ENCODE data around the gene SEC11A. TPM values are rescaled to one million over a fixed set of nuclear protein-coding genes. Genes with fewer than 3 reads are reported as not detected.
"Not testable (repeated sequence)": the region's sequence is repeated elsewhere in the genome, so short reads cannot be mapped to it uniquely, and the experiment has no call there.

The SEC11A gene
- polyA plus RNA-seq (2013, experiment 1 of 2): 206 TPM
- polyA plus RNA-seq (2013, experiment 2 of 2): 212 TPM

- WGBS, 2 experiments (ENCODE audit: insufficient coverage in 2 of 2): 0% methylated on average over 41 to 49 of the region's 57 CpGs
- peak within 1 kb of the TSS; percentile 97 for H3K4me3 ChIP-seq (ENCODE audit: extremely low read depth, insufficient read depth, low read length, poor library complexity, severe bottlenecking)
- peaks cover 4% of the 10 kb centered on the region for H3K4me1 ChIP-seq (ENCODE audit: control insufficient read depth, insufficient read depth, low read length, poor library complexity, severe bottlenecking)
- no peaks in the 10 kb centered on the region for H3K9me3 ChIP-seq (ENCODE audit: control insufficient read depth, low read length)
- peaks cover 25% of the 10 kb centered on the region for H3K36me3 ChIP-seq (ENCODE audit: control insufficient read depth, insufficient read depth, low read length)
- peak within 1 kb of the TSS; percentile 82 for H3K27ac ChIP-seq (ENCODE audit: low read depth, low read length, severe bottlenecking)
Observed at GRCh38 chr15:84716036-84716732, at the start of gene SEC11A. SEC11A (minus strand) TSS chr15:84716139; CDS start chr15:84716075, 64 bp downstream.

GRCh38 chr15:84765675-84766074, 49.7 kb upstream of the SEC11A start:
- 100% methylated on average over 1 to 2 of the region's 4 CpGs for WGBS, 2 experiments (ENCODE audit: insufficient coverage in 2 of 2)

GRCh38 chr15:84764989-84765388, 49.0 kb upstream of the SEC11A start:
- Histone ChIP-seq H3K4me1 (ENCODE audit: control insufficient read depth, insufficient read depth, low read length, poor library complexity, severe bottlenecking) (no peaks in the 10 kb centered on the region), H3K36me3 (ENCODE audit: control insufficient read depth, insufficient read depth, low read length) (peaks cover 67% of the 10 kb centered on the region), H3K9me3 (ENCODE audit: control insufficient read depth, low read length) (no peaks in the 10 kb centered on the region), H3K27ac (ENCODE audit: low read depth, low read length, severe bottlenecking) (no peak overlapping the region), H3K4me3 (ENCODE audit: extremely low read depth, insufficient read depth, low read length, poor library complexity, severe bottlenecking) (no peak overlapping the region)
- WGBS, 2 experiments (ENCODE audit: insufficient coverage in 2 of 2): no CpG with 5 or more reads among the region's 1 CpG

More at GRCh38 chr15:84765675-84766074, 49.7 kb upstream of the SEC11A start:
- H3K36me3 ChIP-seq (ENCODE audit: control insufficient read depth, insufficient read depth, low read length): peaks cover 72% of the 10 kb centered on the region
- no peak overlapping the region for H3K27ac ChIP-seq (ENCODE audit: low read depth, low read length, severe bottlenecking)
- H3K9me3 ChIP-seq (ENCODE audit: control insufficient read depth, low read length): no peaks in the 10 kb centered on the region
- H3K4me1 ChIP-seq (ENCODE audit: control insufficient read depth, insufficient read depth, low read length, poor library complexity, severe bottlenecking): no peaks in the 10 kb centered on the region
- no peak overlapping the region for H3K4me3 ChIP-seq (ENCODE audit: extremely low read depth, insufficient read depth, low read length, poor library complexity, severe bottlenecking)

- H3K27ac ChIP-seq (ENCODE audit: low read depth, low read length, severe bottlenecking): no peak overlapping the region
- WGBS, 2 experiments (ENCODE audit: insufficient coverage in 2 of 2): 100% methylated on average over 3 of the region's 3 CpGs; no CpG with 5 or more reads in 1 of the 2 experiments
- peaks cover 64% of the 10 kb centered on the region for H3K36me3 ChIP-seq (ENCODE audit: control insufficient read depth, insufficient read depth, low read length)
- H3K9me3 ChIP-seq (ENCODE audit: control insufficient read depth, low read length): no peaks in the 10 kb centered on the region
- no peaks in the 10 kb centered on the region for H3K4me1 ChIP-seq (ENCODE audit: control insufficient read depth, insufficient read depth, low read length, poor library complexity, severe bottlenecking)
- H3K4me3 ChIP-seq (ENCODE audit: extremely low read depth, insufficient read depth, low read length, poor library complexity, severe bottlenecking): no peak overlapping the region
Observed at GRCh38 chr15:84764585-84764984, 48.6 kb upstream of the SEC11A start.

GRCh38 chr15:84762840-84763572, 47.1 kb upstream of the SEC11A start:
- Histone ChIP-seq H3K36me3 (ENCODE audit: control insufficient read depth, insufficient read depth, low read length) (peaks cover 48% of the 10 kb centered on the region), H3K9me3 (ENCODE audit: control insufficient read depth, low read length) (no peaks in the 10 kb centered on the region), H3K27ac (ENCODE audit: low read depth, low read length, severe bottlenecking) (no peak overlapping the region), H3K4me3 (ENCODE audit: extremely low read depth, insufficient read depth, low read length, poor library complexity, severe bottlenecking) (no peak overlapping the region), H3K4me1 (ENCODE audit: control insufficient read depth, insufficient read depth, low read length, poor library complexity, severe bottlenecking) (no peaks in the 10 kb centered on the region)
- 93 to 100% methylated on average over 1 to 2 of the region's 3 CpGs for WGBS, 2 experiments (ENCODE audit: insufficient coverage in 2 of 2)

GRCh38 chr15:84761607-84762131, 45.7 kb upstream of the SEC11A start:
- no peak overlapping the region for H3K4me3 ChIP-seq (ENCODE audit: extremely low read depth, insufficient read depth, low read length, poor library complexity, severe bottlenecking)
- H3K4me1 ChIP-seq (ENCODE audit: control insufficient read depth, insufficient read depth, low read length, poor library complexity, severe bottlenecking): no peaks in the 10 kb centered on the region
- no peak overlapping the region for H3K27ac ChIP-seq (ENCODE audit: low read depth, low read length, severe bottlenecking)
- 41 to 45% methylated on average over 2 of the region's 4 CpGs for WGBS, 2 experiments (ENCODE audit: insufficient coverage in 2 of 2)
- H3K9me3 ChIP-seq (ENCODE audit: control insufficient read depth, low read length): no peaks in the 10 kb centered on the region
- peaks cover 35% of the 10 kb centered on the region for H3K36me3 ChIP-seq (ENCODE audit: control insufficient read depth, insufficient read depth, low read length)

GRCh38 chr15:84760219-84760618, 44.3 kb upstream of the SEC11A start:
- H3K27ac ChIP-seq (ENCODE audit: low read depth, low read length, severe bottlenecking): no peak overlapping the region
- no peaks in the 10 kb centered on the region for H3K4me1 ChIP-seq (ENCODE audit: control insufficient read depth, insufficient read depth, low read length, poor library complexity, severe bottlenecking)
- WGBS, 2 experiments (ENCODE audit: insufficient coverage in 2 of 2): no CpG with 5 or more reads among the region's 1 CpG
- H3K4me3 ChIP-seq (ENCODE audit: extremely low read depth, insufficient read depth, low read length, poor library complexity, severe bottlenecking): no peak overlapping the region
- peaks cover 30% of the 10 kb centered on the region for H3K36me3 ChIP-seq (ENCODE audit: control insufficient read depth, insufficient read depth, low read length)
- H3K9me3 ChIP-seq (ENCODE audit: control insufficient read depth, low read length): no peaks in the 10 kb centered on the region

- WGBS, 2 experiments (ENCODE audit: insufficient coverage in 2 of 2): 100% methylated on average over 1 of the region's 1 CpG; no CpG with 5 or more reads in 1 of the 2 experiments
- Histone ChIP-seq H3K4me3 (ENCODE audit: extremely low read depth, insufficient read depth, low read length, poor library complexity, severe bottlenecking) (no peak overlapping the region), H3K9me3 (ENCODE audit: control insufficient read depth, low read length) (no peaks in the 10 kb centered on the region), H3K36me3 (ENCODE audit: control insufficient read depth, insufficient read depth, low read length) (peaks cover 22% of the 10 kb centered on the region), H3K27ac (ENCODE audit: low read depth, low read length, severe bottlenecking) (no peak overlapping the region), H3K4me1 (ENCODE audit: control insufficient read depth, insufficient read depth, low read length, poor library complexity, severe bottlenecking) (no peaks in the 10 kb centered on the region)
Observed at GRCh38 chr15:84759018-84759417, 43.1 kb upstream of the SEC11A start.

- H3K4me3 ChIP-seq (ENCODE audit: extremely low read depth, insufficient read depth, low read length, poor library complexity, severe bottlenecking): no peak overlapping the region
- no peak overlapping the region for H3K27ac ChIP-seq (ENCODE audit: low read depth, low read length, severe bottlenecking)
- no CpG with 5 or more reads among the region's 1 CpG for WGBS, 2 experiments (ENCODE audit: insufficient coverage in 2 of 2)
- no peaks in the 10 kb centered on the region for H3K9me3 ChIP-seq (ENCODE audit: control insufficient read depth, low read length)
- H3K36me3 ChIP-seq (ENCODE audit: control insufficient read depth, insufficient read depth, low read length): peaks cover 22% of the 10 kb centered on the region
- H3K4me1 ChIP-seq (ENCODE audit: control insufficient read depth, insufficient read depth, low read length, poor library complexity, severe bottlenecking): peaks cover 6% of the 10 kb centered on the region
Observed at GRCh38 chr15:84755736-84756527, 40.0 kb upstream of the SEC11A start.

GRCh38 chr15:84754889-84755288, 39.0 kb upstream of the SEC11A start:
- H3K4me3 ChIP-seq (ENCODE audit: extremely low read depth, insufficient read depth, low read length, poor library complexity, severe bottlenecking): not testable (repeated sequence)

More at GRCh38 chr15:84754889-84755288, 39.0 kb upstream of the SEC11A start:
- Histone ChIP-seq H3K36me3 (ENCODE audit: control insufficient read depth, insufficient read depth, low read length) (peaks cover 22% of the 10 kb centered on the region), H3K4me1 (ENCODE audit: control insufficient read depth, insufficient read depth, low read length, poor library complexity, severe bottlenecking) (peaks cover 15% of the 10 kb centered on the region)
- H3K27ac ChIP-seq (ENCODE audit: low read depth, low read length, severe bottlenecking); H3K9me3 ChIP-seq (ENCODE audit: control insufficient read depth, low read length): not testable (repeated sequence)
- WGBS, 2 experiments (ENCODE audit: insufficient coverage in 2 of 2): 100% methylated on average over 1 of the region's 4 CpGs; no CpG with 5 or more reads in 1 of the 2 experiments
